MM.1S (cell line): ENCODE results near the gene PLPPR4.

Experiments
- DNase-seq: peaks from one replicate; pipeline ENCODE4 v3.0.0-alpha.2; 2015
- H2AFZ ChIP-seq: fragments of 300-600 bp; sonication (generic); 2 replicates; pipeline ENCODE4 v1.6.0; 2016; ENCODE audit warnings: antibody characterized with exemption, low read length
- H3F3A ChIP-seq: fragments of 300-600 bp; sonication (generic); 2 replicates; pipeline ENCODE4 v1.6.1; 2016; ENCODE audit warnings: mild to moderate bottlenecking, antibody characterized with exemption, low read length, moderate library complexity, mixed read lengths; ENCODE audit not compliant: insufficient read depth
- H3K27ac ChIP-seq: fragments of 300-600 bp; sonication (generic); 2 replicates; pipeline ENCODE4 v1.5.1; 2016; ENCODE audit warnings: mild to moderate bottlenecking, low read length
- H3K27me3 ChIP-seq: fragments of 300-600 bp; sonication (generic); replicated peaks from 2 replicates; pipeline ENCODE4 v1.6.0; 2016; ENCODE audit warnings: low read length; ENCODE audit not compliant: insufficient read depth
- H3K36me3 ChIP-seq: fragments of 300-600 bp; sonication (generic); replicated peaks from 2 replicates; pipeline ENCODE4 v1.6.1; 2016; ENCODE audit warnings: mild to moderate bottlenecking, low read length, mixed read lengths; ENCODE audit not compliant: insufficient read depth
- H3K4me1 ChIP-seq: fragments of 300-600 bp; sonication (generic); 2 replicates; pipeline ENCODE4 v1.6.1; 2016; ENCODE audit warnings: low read length, mixed read lengths
- H3K4me2 ChIP-seq: fragments of 300-600 bp; sonication (generic); 2 replicates; pipeline ENCODE4 v1.6.0; 2016; ENCODE audit warnings: low read depth, low read length
- H3K4me3 ChIP-seq: fragments of 300-600 bp; sonication (generic); 2 replicates; pipeline ENCODE4 v1.5.1; 2016; ENCODE audit warnings: low read length, mixed read lengths
- H3K79me2 ChIP-seq: fragments of 300-600 bp; sonication (generic); 2 replicates; pipeline ENCODE4 v1.6.1; 2016; ENCODE audit warnings: mixed run types, low read length, mixed read lengths
- H3K9ac ChIP-seq: fragments of 300-600 bp; sonication (generic); 2 replicates; pipeline ENCODE4 v1.6.1; 2016; ENCODE audit warnings: low read length, mixed read lengths
- H3K9me2 ChIP-seq: fragments of 300-600 bp; sonication (generic); replicated peaks from 2 replicates; pipeline ENCODE4 v1.6.1; 2016; ENCODE audit warnings: mild to moderate bottlenecking, low read length, mixed read lengths; ENCODE audit not compliant: insufficient read depth
- H3K9me3 ChIP-seq: fragments of 300-600 bp; sonication (generic); replicated peaks from 2 replicates; pipeline ENCODE4 v1.6.1; 2016; ENCODE audit warnings: mild to moderate bottlenecking, low read length, mixed read lengths; ENCODE audit not compliant: insufficient read depth
- H4K20me1 ChIP-seq: fragments of 300-600 bp; sonication (generic); 2 replicates; pipeline ENCODE4 v1.6.1; 2016; ENCODE audit warnings: mild to moderate bottlenecking, low read length, moderate library complexity, mixed read lengths; ENCODE audit not compliant: insufficient read depth
- CTCF ChIP-seq: fragments of 300-600 bp; sonication (generic); IDR thresholded peaks from 2 replicates; pipeline ENCODE4 v1.5.1; 2016; ENCODE audit warnings: antibody characterized with exemption, low read length, mixed read lengths
- EZH2 ChIP-seq: fragments of 300-600 bp; sonication (generic); optimal IDR thresholded peaks from 2 replicates; pipeline ENCODE3; 2017; ENCODE audit warnings: low read depth, mild to moderate bottlenecking, antibody characterized with exemption, low read length, mixed read lengths

PLPPR4 gene

GRCh38 chr1:99358770-99359169, 94.5 kb downstream of the PLPPR4 start:
- no peak overlapping the region for H3K4me3 ChIP-seq
- no peaks in the 10 kb centered on the region for H4K20me1 ChIP-seq
- TF ChIP-seq CTCF (no peak), EZH2 (no peak)
- H3K4me1 ChIP-seq, result no peaks in the 10 kb centered on the region
- no peaks in the 10 kb centered on the region for H3F3A ChIP-seq
- H3K9ac ChIP-seq, result no peak overlapping the region
- H3K9me3 ChIP-seq, result no peaks in the 10 kb centered on the region
- DNase-seq, result no peak
- H3K36me3 ChIP-seq, result no peaks in the 10 kb centered on the region
- H3K79me2 ChIP-seq, result no peaks in the 10 kb centered on the region
- H3K27me3 ChIP-seq, result no peaks in the 10 kb centered on the region
- no peak overlapping the region for H2AFZ ChIP-seq
- H3K4me2 ChIP-seq, result no peak overlapping the region
- no peak overlapping the region for H3K27ac ChIP-seq
- H3K9me2 ChIP-seq, result no peaks in the 10 kb centered on the region
